ENCODE results near the gene DYNLT4.

- no peak for TF ChIP-seq CTCF (IDR thresholded peaks at IDR 0.05)
- TF ChIP-seq POLR2A (IDR thresholded peaks at IDR 0.05) = no peak
Observed at GRCh38 chr1:44847845-44848244, 40.7 kb upstream of the DYNLT4 start.
